B cell (primary cell): ENCODE results near the gene ABR. TPM values are rescaled to one million over a fixed set of nuclear protein-coding genes. Genes with fewer than 3 reads are reported as not detected.

Experiments used
- ATAC-seq: fragments of 200-7000 bp; cut with Tn5 transposase; one replicate; pipeline ENCODE4 v1.10.0; 2021; ENCODE audit warnings: low read depth, mild to moderate bottlenecking, moderate number of reproducible peaks, moderate library complexity
- CTCF ChIA-PET: fragments of 350-600 bp; sonication (Branson Sonifier 250); formaldehyde crosslinking; loops from one replicate; lab custom pipeline; 2021; ENCODE audit warnings: antibody characterized with exemption, inconsistent platforms; lab: Charles Lee
- POLR2A ChIA-PET: fragments of 350-600 bp; sonication (Branson Sonifier 250); formaldehyde crosslinking; loops from one replicate; lab custom pipeline; 2021; ENCODE audit warnings: antibody characterized with exemption; lab: Charles Lee
- DNase-seq: peaks from one replicate; pipeline ENCODE4 v3.0.0; 2013
- H2AFZ ChIP-seq: 2 replicates; pipeline ENCODE4 v1.6.1; 2012; ENCODE audit warnings: mild to moderate bottlenecking, low read depth, low read length; ENCODE audit not compliant: insufficient read depth, poor library complexity, severe bottlenecking
- H3K27ac ChIP-seq, 2 donors: 1 replicate in 1 of 2; 2 replicates in 1 of 2; pipeline ENCODE4 v1.5.1; 2012 to 2013; ENCODE audit warnings: low read length in 2 of 2, mild to moderate bottlenecking in 2 of 2, moderate library complexity in 1 of 2
- H3K27me3 ChIP-seq, 4 experiments: fragments of 200-600 bp in 1 of 4; sonication (generic) in 1 of 4; replicated peaks in 1 of 4; 1 replicate in 2 of 4; 2 replicates in 2 of 4; pipeline versions ENCODE4 v1.6.1 to v1.7.0; 2013 to 2016; ENCODE audit warnings: low read length in 3 of 4, mild to moderate bottlenecking in 2 of 4, mixed read lengths in 1 of 4, moderate library complexity in 1 of 4; ENCODE audit not compliant: insufficient read depth in 4 of 4, control insufficient read depth in 3 of 4; ENCODE audit errors: control extremely low read depth in 1 of 4
- H3K36me3 ChIP-seq, 2 experiments: replicated peaks in 1 of 2; 1 replicate in 1 of 2; 2 replicates in 1 of 2; pipeline versions ENCODE4 v1.6.1 to v1.7.1; 2013; ENCODE audit warnings: low read length in 1 of 2; ENCODE audit not compliant: insufficient read depth in 2 of 2, control insufficient read depth in 1 of 2; ENCODE audit errors: control extremely low read depth in 1 of 2, extremely low read depth in 1 of 2
- H3K4me1 ChIP-seq, 2 donors: fragments of 200-600 bp in 1 of 2; sonication (generic) in 1 of 2; 1 replicate in 1 of 2; 2 replicates in 1 of 2; pipeline versions ENCODE4 v1.5.1 to v1.6.1; 2013 to 2017; ENCODE audit warnings: low read length in 2 of 2; ENCODE audit not compliant: control insufficient read depth in 2 of 2, insufficient read depth in 2 of 2
- H3K4me2 ChIP-seq: replicated peaks from 2 replicates; pipeline ENCODE3; 2012; ENCODE audit warnings: mild to moderate bottlenecking, low read depth, low read length; ENCODE audit not compliant: poor library complexity, severe bottlenecking
- H3K4me3 ChIP-seq, 5 experiments: fragments of 200-600 bp in 1 of 5; sonication (generic) in 1 of 5; 1 replicate in 3 of 5; 2 replicates in 2 of 5; pipeline versions ENCODE4 v1.5.1 to v1.7.0; 2011 to 2016; ENCODE audit warnings: low read length in 4 of 5, mild to moderate bottlenecking in 4 of 5, low read depth in 2 of 5, control low read depth in 1 of 5, moderate library complexity in 1 of 5; ENCODE audit not compliant: insufficient read depth in 1 of 5; ENCODE audit errors: control extremely low read depth in 1 of 5, extremely low read depth in 1 of 5
- H3K79me2 ChIP-seq: fragments of 200-600 bp; sonication (generic); one replicate; pipeline ENCODE4 v1.6.0; 2016; ENCODE audit warnings: low read length; ENCODE audit not compliant: control insufficient read depth, insufficient read depth
- H3K9ac ChIP-seq: fragments of 200-600 bp; sonication (generic); 2 replicates; pipeline ENCODE4 v1.6.1; 2017; ENCODE audit warnings: mild to moderate bottlenecking, low read length, moderate library complexity
- H3K9me3 ChIP-seq, 3 donors: one replicate each; pipeline versions ENCODE4 v1.6.1 to v1.7.1; 2013; ENCODE audit warnings: low read length in 2 of 3; ENCODE audit not compliant: control insufficient read depth in 2 of 3, insufficient read depth in 1 of 3; ENCODE audit errors: control extremely low read depth in 1 of 3
- H4K20me1 ChIP-seq: 2 replicates; pipeline ENCODE4 v1.6.0; 2012; ENCODE audit warnings: mild to moderate bottlenecking, low read length; ENCODE audit not compliant: insufficient read depth, control insufficient read depth, poor library complexity, severe bottlenecking
- H3K27ac Mint-ChIP-seq: one replicate; pipeline ENCODE4 v1.8.0; 2021; ENCODE audit warnings: mixed read lengths
- H3K27me3 Mint-ChIP-seq: one replicate; pipeline ENCODE4 v1.8.0; 2021; ENCODE audit warnings: mixed read lengths
- H3K4me1 Mint-ChIP-seq: one replicate; pipeline ENCODE4 v1.8.0; 2021; ENCODE audit warnings: mixed read lengths
- H3K4me3 Mint-ChIP-seq: one replicate; pipeline ENCODE4 v1.8.0; 2021; ENCODE audit warnings: mixed read lengths
- H3K9me3 Mint-ChIP-seq: one replicate; pipeline ENCODE4 v1.8.0; 2022; ENCODE audit warnings: mixed read lengths; ENCODE audit not compliant: insufficient read depth
- EZH2 ChIP-seq: IDR thresholded peaks from 2 replicates; pipeline ENCODE4 v1.6.1; 2012; ENCODE audit warnings: borderline replicate concordance, low read depth, mild to moderate bottlenecking, moderate library complexity, low read length; ENCODE audit not compliant: insufficient read depth, poor library complexity, severe bottlenecking
- WGBS: methylation state at CpG from one replicate; pipeline ENCODE4 v1.1.5; 2013; ENCODE audit warnings: missing lambda C conversion rate; ENCODE audit not compliant: insufficient coverage; 5-methylcytosine and 5-hydroxymethylcytosine counted together
- intact Hi-C: fragments of 100-400 bp; cut with micrococcal nuclease; formaldehyde crosslinking; loops from one replicate; pipeline ENCODE4 v1.10.0; 2022
- polyA plus RNA-seq: library from polyadenylated mRNA; depleted of rRNA; stranded (reverse); fragments of >200 nt; gene quantifications from 2 replicates; pipeline ENCODE4 v1.2.3, GENCODE V29; 2012
- total RNA-seq, 2 donors: library from RNA; stranded (reverse); fragments of 120-200 nt in 1 of 2; gene quantifications; 1 replicate in 1 of 2; 2 replicates in 1 of 2; pipeline versions ENCODE4 v1.2.3 to v1.2.4, GENCODE V29; 2013 to 2022
- TF ChIP-seq, protein P1 (sequence below): fragments of 200-600 bp; IDR thresholded peaks from one replicate; pipeline ENCODE4 v1.8.0; 2022; ENCODE audit warnings: antibody characterized with exemption, mild to moderate bottlenecking

Gene ABR
- total and polyA plus RNA-seq, 2 donors (not counting 1 experiment from before 2014, with no cell fraction given), result 79.8 to 262 TPM

GRCh38 chr17:1211287-1211686 lies 31.5 kb upstream of the ABR start:
- H3K4me3 ChIP-seq, result no peak overlapping the region
- H4K20me1 ChIP-seq, result peaks cover 59% of the 10 kb centered on the region
- no peaks in the 10 kb centered on the region for H3K27me3 ChIP-seq
- ATAC-seq (no peak), DNase-seq (no peak)
- no peak overlapping the region for H3K4me3 Mint-ChIP-seq
- H3K4me1 Mint-ChIP-seq, result peaks cover 53% of the 10 kb centered on the region
- TF ChIP-seq, protein P1, sequence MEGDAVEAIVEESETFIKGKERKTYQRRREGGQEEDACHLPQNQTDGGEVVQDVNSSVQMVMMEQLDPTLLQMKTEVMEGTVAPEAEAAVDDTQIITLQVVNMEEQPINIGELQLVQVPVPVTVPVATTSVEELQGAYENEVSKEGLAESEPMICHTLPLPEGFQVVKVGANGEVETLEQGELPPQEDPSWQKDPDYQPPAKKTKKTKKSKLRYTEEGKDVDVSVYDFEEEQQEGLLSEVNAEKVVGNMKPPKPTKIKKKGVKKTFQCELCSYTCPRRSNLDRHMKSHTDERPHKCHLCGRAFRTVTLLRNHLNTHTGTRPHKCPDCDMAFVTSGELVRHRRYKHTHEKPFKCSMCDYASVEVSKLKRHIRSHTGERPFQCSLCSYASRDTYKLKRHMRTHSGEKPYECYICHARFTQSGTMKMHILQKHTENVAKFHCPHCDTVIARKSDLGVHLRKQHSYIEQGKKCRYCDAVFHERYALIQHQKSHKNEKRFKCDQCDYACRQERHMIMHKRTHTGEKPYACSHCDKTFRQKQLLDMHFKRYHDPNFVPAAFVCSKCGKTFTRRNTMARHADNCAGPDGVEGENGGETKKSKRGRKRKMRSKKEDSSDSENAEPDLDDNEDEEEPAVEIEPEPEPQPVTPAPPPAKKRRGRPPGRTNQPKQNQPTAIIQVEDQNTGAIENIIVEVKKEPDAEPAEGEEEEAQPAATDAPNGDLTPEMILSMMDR, result no peak
- no peak for TF ChIP-seq EZH2
- H3K36me3 ChIP-seq, result peaks cover 0 to 4% of the 10 kb centered on the region in 2 experiments
- intact Hi-C loops, result no loop called here
- WGBS, result 80% methylated on average over 1 of the region's 5 CpGs
- peaks cover 29 to 44% of the 10 kb centered on the region in 2 donors for H3K4me1 ChIP-seq
- H3K79me2 ChIP-seq, result peaks cover 73% of the 10 kb centered on the region
- no peak overlapping the region for H3K9ac ChIP-seq
- H2AFZ ChIP-seq, result no peak overlapping the region
- H3K27ac ChIP-seq, result no peak overlapping the region
- no peaks in the 10 kb centered on the region for H3K9me3 ChIP-seq
- no peak overlapping the region for H3K27ac Mint-ChIP-seq
- H3K4me2 ChIP-seq, result no peak overlapping the region
- H3K9me3 Mint-ChIP-seq, result no peaks in the 10 kb centered on the region
- no peaks in the 10 kb centered on the region for H3K27me3 Mint-ChIP-seq
- CTCF ChIA-PET, result interaction anchor here (1.4 kb wide), 1 partner anchor 89 kb away, joined by 4 read pairs; no protein-coding TSS in a partner anchor
- POLR2A ChIA-PET, result no interaction called here

DNA sequence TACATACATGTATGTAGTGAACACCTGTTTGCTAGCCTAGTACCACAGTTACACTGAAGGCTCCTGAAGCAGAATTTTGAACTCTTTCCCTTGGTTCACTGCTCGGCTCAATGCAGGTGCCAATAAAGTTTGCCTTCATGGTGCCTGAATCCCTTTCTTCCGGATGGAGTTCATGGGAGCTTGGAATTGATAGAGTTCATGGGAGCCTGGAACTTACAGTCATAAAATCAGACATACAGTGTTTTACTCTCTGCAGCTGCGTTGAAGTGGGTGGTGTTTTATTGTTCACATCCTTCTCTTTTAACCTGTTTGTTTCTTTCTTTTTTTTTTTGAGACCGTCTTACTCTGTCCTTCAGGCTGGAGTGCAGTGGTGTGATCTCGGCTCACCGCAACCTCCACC lies 29.2 kb upstream of the ABR start:
- ChIA-PET CTCF (no interaction called here), POLR2A (no interaction called here)
- Histone ChIP-seq H3K27me3 (no peaks in the 10 kb centered on the region), H3K4me1 (peaks cover 21 to 33% of the 10 kb centered on the region in 2 donors), H3K79me2 (peaks cover 90% of the 10 kb centered on the region), H4K20me1 (peaks cover 68% of the 10 kb centered on the region), H3K36me3 (peaks cover 0 to 4% of the 10 kb centered on the region in 2 experiments), H3K4me2 (no peak overlapping the region), H3K4me3 (no peak overlapping the region), H2AFZ (no peak overlapping the region), H3K9me3 (peaks cover 0 to 1% (median 0%) of the 10 kb centered on the region in 3 donors), H3K9ac (no peak overlapping the region), H3K27ac (no peak overlapping the region)
- H3K4me1 Mint-ChIP-seq, result peaks cover 45% of the 10 kb centered on the region
- H3K9me3 Mint-ChIP-seq, result no peaks in the 10 kb centered on the region
- H3K27ac Mint-ChIP-seq, result no peak overlapping the region
- no peak overlapping the region for H3K4me3 Mint-ChIP-seq
- no peak for TF ChIP-seq EZH2
- TF ChIP-seq, protein P1, result no peak
- 100% methylated on average over 1 of the region's 6 CpGs for WGBS
- intact Hi-C loops, result no loop called here
- no peak for ATAC-seq
- no peaks in the 10 kb centered on the region for H3K27me3 Mint-ChIP-seq
- DNase-seq, result no peak
